Mucosa of rectum (tissue), 2 donors: ENCODE data around the gene SAMD5.
A peak's percentile ranks its signal among the peaks of the same experiment; 100 is the strongest.

Experiments used
- H3K27ac ChIP-seq, 2 donors: one replicate each; pipeline ENCODE4 v1.7.0; 2013; ENCODE audit warnings: inconsistent platforms in 2 of 2, low read depth in 2 of 2, low read length in 2 of 2
- H3K27me3 ChIP-seq, 2 donors: one replicate each; pipeline ENCODE4 v1.7.0; 2013; ENCODE audit warnings: low read length in 2 of 2; ENCODE audit not compliant: control insufficient read depth in 2 of 2, insufficient read depth in 2 of 2
- H3K36me3 ChIP-seq, 2 donors: one replicate each; pipeline ENCODE4 v1.7.0; 2013; ENCODE audit warnings: low read length in 2 of 2; ENCODE audit not compliant: control insufficient read depth in 2 of 2, insufficient read depth in 2 of 2
- H3K4me1 ChIP-seq, 2 donors: one replicate each; pipeline ENCODE4 v1.7.0; 2013; ENCODE audit warnings: low read length in 2 of 2, mild to moderate bottlenecking in 1 of 2; ENCODE audit not compliant: control insufficient read depth in 2 of 2, insufficient read depth in 2 of 2
- H3K4me3 ChIP-seq, 2 donors: one replicate each; pipeline ENCODE4 v1.7.0; 2013; ENCODE audit warnings: low read length in 2 of 2
- H3K9ac ChIP-seq, 2 donors: one replicate each; pipeline ENCODE4 v1.7.0; 2013; ENCODE audit warnings: low read length in 2 of 2, low read depth in 1 of 2, mild to moderate bottlenecking in 1 of 2
- H3K9me3 ChIP-seq, 2 donors: one replicate each; pipeline ENCODE4 v1.7.0; 2013; ENCODE audit warnings: low read length in 2 of 2; ENCODE audit not compliant: control insufficient read depth in 2 of 2
- donor health status: healthy.
- donor health status: Normal muscosa, but diverticular disease.

The SAMD5 gene

DNA sequence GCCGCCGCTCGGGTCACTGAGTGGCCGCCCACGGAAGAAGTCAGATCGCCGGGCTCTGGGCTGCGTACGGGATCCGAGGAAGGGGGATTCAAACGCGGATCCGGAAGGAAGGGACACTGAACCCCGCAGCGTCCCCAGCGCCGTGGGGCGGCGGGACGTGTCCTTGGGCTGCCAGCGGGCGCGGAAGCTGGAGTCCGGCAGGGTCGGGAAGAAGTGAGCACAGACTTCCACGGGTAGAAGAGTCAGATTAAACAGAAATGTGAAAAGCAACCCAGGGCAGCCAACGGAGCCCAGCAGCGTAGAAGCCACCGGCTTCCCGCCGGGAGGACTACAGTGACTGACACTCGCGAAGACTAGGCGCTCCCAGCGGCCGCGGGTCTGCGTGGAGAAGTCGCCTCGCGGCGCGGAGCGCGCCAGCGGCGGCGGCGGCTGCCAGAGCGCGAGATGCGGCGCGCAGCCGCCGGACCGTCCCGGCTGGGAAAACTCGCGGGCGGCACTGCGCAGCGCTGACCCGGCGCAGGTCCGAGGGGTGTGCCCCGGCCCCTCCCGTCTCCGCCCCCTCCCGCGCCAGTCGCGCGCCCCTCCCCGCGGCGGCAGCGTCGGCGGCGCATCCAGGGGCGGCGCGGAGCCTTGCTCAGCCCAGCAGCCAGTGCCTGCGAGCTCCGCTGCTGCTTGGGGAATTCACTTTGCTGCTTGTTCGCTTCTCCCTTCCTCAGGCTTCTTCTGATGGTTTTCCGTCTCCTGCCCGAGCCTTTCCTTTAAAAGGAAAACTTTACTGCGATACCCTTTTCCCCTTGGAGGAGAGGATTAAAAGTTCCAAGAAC is at the start of gene SAMD5:
Gene SAMD5 (plus strand): TSS at position 649 of the 824 bp plus-strand sequence. CDS start 239 bp downstream, outside the sequence.
- no peaks in the 10 kb centered on the region for H3K9me3 ChIP-seq
- peak within 1 kb of the TSS; percentile 66 to 68 for H3K9ac ChIP-seq
- no peaks in the 10 kb centered on the region for H3K36me3 ChIP-seq
- H3K4me3 ChIP-seq, result peak within 1 kb of the TSS; percentile 81 to 83
- H3K27me3 ChIP-seq, result no peaks in the 10 kb centered on the region
- H3K27ac ChIP-seq, result peak within 1 kb of the TSS; percentile 58 to 71
- H3K4me1 ChIP-seq, result peaks cover 12% of the 10 kb centered on the region in 2 donors

DNA sequence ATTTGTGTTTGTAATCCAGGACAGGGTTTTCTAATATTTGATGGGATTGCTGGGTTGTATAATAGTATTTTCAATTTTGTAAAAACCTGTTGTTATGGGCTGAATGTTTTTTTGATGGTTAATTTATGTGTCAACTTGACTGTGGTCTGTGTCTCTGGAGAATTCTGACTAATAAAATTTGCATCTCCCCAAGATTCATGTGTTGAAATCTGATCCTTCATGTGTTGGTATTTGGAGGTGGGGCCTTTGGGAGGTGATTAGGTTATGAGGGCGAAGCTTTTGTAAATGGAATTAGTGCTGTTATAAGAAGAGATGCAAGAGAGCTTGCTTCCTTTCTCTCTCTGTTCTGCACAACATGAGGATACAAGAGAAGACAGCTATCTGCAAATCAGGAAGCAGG is 48.7 kb upstream of the SAMD5 start:
- Histone ChIP-seq H3K4me1 (no peaks in the 10 kb centered on the region), H3K36me3 (no peaks in the 10 kb centered on the region), H3K9me3 (no peaks in the 10 kb centered on the region), H3K27me3 (no peaks in the 10 kb centered on the region), H3K9ac (no peak overlapping the region), H3K4me3 (no peak overlapping the region), H3K27ac (no peak overlapping the region)

DNA sequence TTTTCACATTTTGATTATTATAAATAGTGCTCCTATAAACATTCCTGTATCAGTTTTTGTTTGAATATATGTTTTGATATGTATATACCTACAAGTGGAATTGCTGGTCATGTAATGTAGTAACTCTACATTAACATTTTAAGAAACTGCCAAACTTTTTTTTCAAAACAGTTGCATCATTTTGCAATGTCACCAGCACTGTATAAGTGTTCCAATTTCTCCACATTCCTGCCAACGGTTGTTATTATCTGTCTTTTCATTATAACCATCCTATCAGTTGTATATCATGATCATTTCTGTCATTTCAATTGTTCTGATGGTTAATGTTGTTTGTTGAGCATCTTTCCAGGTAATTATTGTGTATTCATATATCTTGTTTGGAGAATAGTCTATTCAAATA is 44.8 kb upstream of the SAMD5 start:
- H3K4me3 ChIP-seq, result no peak overlapping the region
- H3K27me3 ChIP-seq, result no peaks in the 10 kb centered on the region
- H3K4me1 ChIP-seq, result no peaks in the 10 kb centered on the region
- no peaks in the 10 kb centered on the region for H3K36me3 ChIP-seq
- H3K27ac ChIP-seq, result no peak overlapping the region
- H3K9ac ChIP-seq, result no peak overlapping the region
- no peaks in the 10 kb centered on the region for H3K9me3 ChIP-seq

DNA sequence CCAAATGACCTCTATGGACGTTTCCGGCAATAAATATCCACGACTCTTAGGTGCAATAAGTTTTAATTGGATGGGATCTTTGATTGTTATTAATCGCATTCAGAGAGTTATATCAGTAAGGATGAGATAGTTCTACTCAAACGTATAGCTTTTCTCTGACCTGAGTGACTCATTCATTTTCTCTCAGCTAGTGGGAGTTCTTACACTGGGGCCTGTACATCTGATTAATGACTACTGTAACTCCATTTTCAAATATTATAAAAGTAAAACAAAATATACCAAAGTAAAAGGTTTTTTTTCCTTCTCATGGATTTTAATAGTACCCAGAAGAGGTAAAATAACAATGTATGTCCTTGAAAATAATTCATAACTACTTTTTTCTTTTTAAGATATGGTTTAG is 41.1 kb upstream of the SAMD5 start:
- Histone ChIP-seq H3K9ac (no peak overlapping the region), H3K9me3 (no peaks in the 10 kb centered on the region), H3K27me3 (no peaks in the 10 kb centered on the region), H3K36me3 (no peaks in the 10 kb centered on the region), H3K27ac (no peak overlapping the region), H3K4me1 (no peaks in the 10 kb centered on the region), H3K4me3 (no peak overlapping the region)

DNA sequence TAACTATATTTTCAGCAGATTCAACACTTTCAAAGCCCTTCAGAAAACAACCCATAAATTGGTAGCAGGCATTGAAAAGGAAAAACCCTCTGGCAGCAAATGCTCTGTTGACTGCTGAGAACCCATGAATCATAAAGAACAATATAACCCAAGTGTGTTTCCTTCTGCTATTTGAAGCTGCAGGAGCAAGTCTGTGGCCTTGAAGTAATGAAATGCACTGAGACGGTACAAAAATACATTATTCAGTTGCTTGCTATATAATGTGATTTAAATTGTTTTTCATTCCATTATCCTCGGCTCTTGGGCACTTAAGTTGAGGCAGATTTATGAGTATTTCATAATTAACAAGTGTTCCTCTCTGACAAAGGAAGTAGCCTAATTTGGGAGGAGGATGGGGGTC is 40.6 kb upstream of the SAMD5 start:
- Histone ChIP-seq H3K9me3 (no peaks in the 10 kb centered on the region), H3K36me3 (no peaks in the 10 kb centered on the region), H3K4me1 (no peaks in the 10 kb centered on the region), H3K9ac (no peak overlapping the region), H3K27me3 (no peaks in the 10 kb centered on the region), H3K4me3 (no peak overlapping the region), H3K27ac (no peak overlapping the region)

DNA sequence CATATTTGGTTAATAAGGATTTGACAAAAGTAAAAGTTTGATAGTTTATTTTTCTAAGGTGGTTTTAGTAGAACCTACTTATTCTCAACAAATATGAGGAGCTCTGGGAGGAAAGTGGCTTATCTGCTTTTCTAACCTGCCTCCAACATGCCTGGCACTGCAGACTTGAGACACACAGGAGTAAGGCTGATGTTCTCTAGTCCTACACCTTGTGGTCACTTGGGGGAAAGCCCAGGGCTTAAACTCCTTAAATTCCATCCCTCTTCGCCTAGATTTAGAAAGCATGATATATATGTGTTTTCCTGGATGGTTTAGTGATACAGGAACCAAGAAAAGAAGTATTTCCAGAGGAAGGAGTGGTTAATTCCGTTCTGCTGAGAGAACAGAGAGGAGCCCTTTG is 39.9 kb upstream of the SAMD5 start:
- H3K27me3 ChIP-seq, result no peaks in the 10 kb centered on the region
- no peaks in the 10 kb centered on the region for H3K36me3 ChIP-seq
- no peaks in the 10 kb centered on the region for H3K9me3 ChIP-seq
- H3K4me3 ChIP-seq, result no peak overlapping the region
- no peak overlapping the region for H3K9ac ChIP-seq
- no peak overlapping the region for H3K27ac ChIP-seq
- H3K4me1 ChIP-seq, result no peaks in the 10 kb centered on the region

DNA sequence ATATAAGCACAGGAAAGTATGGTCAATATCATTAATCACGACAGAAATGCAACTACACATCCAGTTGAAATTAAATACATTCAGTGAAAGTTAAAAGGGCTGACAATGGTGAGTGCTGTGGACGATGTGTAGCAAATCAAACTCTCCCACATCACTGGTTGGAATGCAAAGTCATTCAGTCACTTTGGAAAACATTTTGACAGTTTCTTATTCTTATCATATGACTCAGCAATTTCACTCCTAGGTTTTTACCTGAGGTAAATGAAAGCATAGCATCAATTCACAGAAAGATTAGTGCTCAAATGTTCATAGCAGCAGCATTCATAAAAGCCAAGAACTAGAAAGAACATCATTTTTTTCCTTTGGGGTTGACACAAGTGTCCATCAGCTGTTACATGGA is 28.6 kb upstream of the SAMD5 start:
- H3K9me3 ChIP-seq, result no peaks in the 10 kb centered on the region
- no peaks in the 10 kb centered on the region for H3K27me3 ChIP-seq
- H3K4me3 ChIP-seq, result no peak overlapping the region
- no peak overlapping the region for H3K27ac ChIP-seq
- no peak overlapping the region for H3K9ac ChIP-seq
- no peaks in the 10 kb centered on the region for H3K4me1 ChIP-seq
- no peaks in the 10 kb centered on the region for H3K36me3 ChIP-seq

DNA sequence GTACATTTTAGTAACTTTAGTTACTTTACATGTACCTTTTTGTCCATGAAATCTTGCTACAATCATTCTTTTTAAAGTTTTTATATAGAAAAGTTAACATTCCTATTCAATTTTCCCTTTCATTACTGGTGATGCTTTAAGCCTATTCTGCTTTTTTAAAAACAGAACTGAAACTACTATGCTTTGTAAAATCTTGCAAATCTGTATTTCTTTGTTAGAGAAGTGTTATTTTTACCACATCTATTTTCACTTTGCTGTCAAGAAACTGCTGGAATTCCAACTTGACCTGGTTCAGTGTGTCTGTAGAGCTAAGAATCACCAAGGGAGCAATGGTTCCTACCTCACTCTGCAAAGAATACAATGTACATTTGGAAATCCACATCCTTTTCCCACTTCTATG is 21.8 kb upstream of the SAMD5 start:
- Histone ChIP-seq H3K4me3 (no peak overlapping the region), H3K36me3 (no peaks in the 10 kb centered on the region), H3K9ac (no peak overlapping the region), H3K27ac (no peak overlapping the region), H3K9me3 (no peaks in the 10 kb centered on the region), H3K27me3 (no peaks in the 10 kb centered on the region), H3K4me1 (no peaks in the 10 kb centered on the region)

DNA sequence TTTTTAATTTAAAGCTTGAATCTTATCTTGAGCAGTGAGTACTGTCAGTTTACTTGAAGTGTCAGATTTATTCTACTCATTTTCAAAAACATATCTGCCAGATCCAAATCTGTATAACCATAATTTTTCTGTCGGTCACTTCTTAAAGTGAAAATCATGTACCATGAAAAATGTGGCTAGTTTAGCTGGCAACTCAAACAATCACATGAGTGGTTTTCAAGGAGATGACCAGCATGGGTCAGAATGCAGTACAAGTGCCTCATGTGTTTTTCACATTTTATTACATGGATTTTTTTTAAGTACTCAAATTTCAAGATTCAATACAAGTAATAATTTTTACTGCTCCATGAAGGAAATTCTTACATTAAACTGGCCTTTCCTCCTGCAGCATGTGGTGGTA is 11.0 kb upstream of the SAMD5 start:
- no peak overlapping the region for H3K9ac ChIP-seq
- H3K4me3 ChIP-seq, result no peak overlapping the region
- no peaks in the 10 kb centered on the region for H3K36me3 ChIP-seq
- no peaks in the 10 kb centered on the region for H3K9me3 ChIP-seq
- peaks cover 0 to 2% of the 10 kb centered on the region in 2 donors for H3K27me3 ChIP-seq
- no peak overlapping the region for H3K27ac ChIP-seq
- no peaks in the 10 kb centered on the region for H3K4me1 ChIP-seq

DNA sequence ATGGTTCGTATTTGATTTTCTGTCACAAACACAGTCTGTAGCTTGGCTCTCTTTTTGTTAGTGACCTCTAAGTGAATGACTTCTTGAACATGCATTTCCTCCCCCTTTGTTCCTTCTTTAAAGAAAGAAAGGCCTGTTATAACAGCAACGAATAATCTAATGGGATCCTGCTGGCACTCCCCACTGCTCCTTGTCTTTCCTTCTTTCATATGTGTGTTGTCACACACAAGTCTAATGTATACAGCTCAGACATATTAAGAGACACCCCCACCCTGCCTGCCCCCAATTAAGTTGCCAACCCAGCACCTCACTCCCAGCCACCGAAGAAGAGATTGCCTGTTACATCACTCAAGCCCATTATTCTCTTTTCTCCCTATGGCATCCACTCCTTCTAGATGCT is 4.9 kb upstream of the SAMD5 start:
- Histone ChIP-seq H3K4me3 (no peak overlapping the region), H3K4me1 (peaks cover 8 to 12% of the 10 kb centered on the region in 2 donors), H3K9me3 (no peaks in the 10 kb centered on the region), H3K36me3 (no peaks in the 10 kb centered on the region), H3K27me3 (peaks cover 0 to 2% of the 10 kb centered on the region in 2 donors), H3K27ac (no peak overlapping the region), H3K9ac (no peak overlapping the region)
